ENCODE measurements around the gene HSF5.

DNA sequence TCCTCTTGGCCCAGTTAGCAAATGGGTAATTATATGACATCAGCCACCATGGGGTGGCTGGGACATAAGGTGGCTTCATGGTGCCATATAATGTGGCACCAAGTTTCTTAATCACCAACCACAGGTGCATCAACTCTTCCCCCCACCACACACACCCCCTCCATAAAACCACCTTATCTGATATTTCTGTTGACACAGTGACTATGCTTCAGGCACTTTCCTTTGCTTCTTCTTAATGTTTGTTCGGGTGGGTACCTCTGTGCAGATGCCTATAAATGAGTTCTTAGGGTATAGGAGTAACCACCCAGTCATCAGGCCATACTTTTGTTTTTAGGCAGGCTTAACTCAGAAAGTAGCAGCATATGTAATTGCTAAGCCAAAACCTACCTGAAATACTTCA, 100.4 kb downstream of the HSF5 start:
- TF ChIP-seq CTCF (IDR thresholded peaks at IDR 0.05) (no peak), POLR2A (IDR thresholded peaks at IDR 0.05) (no peak)

All from Peyer's patch (tissue), 4 donors.